Lower leg skin (tissue), 3 donors: Measurements from ENCODE around the gene FGL2.

Experiments
- CTCF ChIP-seq, 3 donors: fragments of 450-650 bp; IDR thresholded peaks; one replicate each; pipeline ENCODE4 v1.5.1; 2016; ENCODE audit warnings: antibody characterized with exemption in 3 of 3, mild to moderate bottlenecking in 3 of 3, moderate library complexity in 2 of 3
- POLR2A ChIP-seq, 2 donors: fragments of 450-650 bp; IDR thresholded peaks; one replicate each; pipeline ENCODE4 v1.6.1; 2016 to 2017; ENCODE audit warnings: antibody characterized with exemption in 2 of 2, mild to moderate bottlenecking in 1 of 2, moderate library complexity in 1 of 2

- TF ChIP-seq POLR2A (IDR thresholded peaks at IDR 0.05) (no peak), CTCF (IDR thresholded peaks at IDR 0.05) (no peak)
These were observed 17.4 kb downstream of the FGL2 start for GRCh38 chr7:77182261-77182660.
